ENCODE results near the gene REV1. TPM values are rescaled to one million over a fixed set of nuclear protein-coding genes. Genes with fewer than 3 reads are reported as not detected.
"Not testable (repeated sequence)": the region's sequence is repeated elsewhere in the genome, so short reads cannot be mapped to it uniquely, and the experiment has no call there.

Gene REV1
- total and polyA plus RNA-seq, 7 donors = 7.2 to 73.1 (median 41.7) TPM

- intact Hi-C loops (cut with DNase I) = no loop called here
- Histone ChIP-seq H3K4me1 (peaks cover 0 to 16% (median 13%) of the 10 kb centered on the region in 4 donors), H3K27me3 (no peaks in the 10 kb centered on the region), H3K4me3 (no peak overlapping the region), H3K36me3 (no peaks in the 10 kb centered on the region), H3K27ac (no peak overlapping the region), H3K9me3 (no peaks in the 10 kb centered on the region)
- no peak for DNase-seq
- WGBS, 2 donors = 85 to 91% methylated on average over 7 of the region's 7 CpGs
- TF ChIP-seq EP300 (IDR thresholded peaks at IDR 0.05) (no peak), POLR2AphosphoS5 (IDR thresholded peaks at IDR 0.05) (no peak), CTCF (IDR thresholded peaks at IDR 0.05) (no peak), POLR2A (IDR thresholded peaks at IDR 0.05) (no peak)
These were observed 18.4 kb upstream of the REV1 start for GRCh38 chr2:99507937-99508818.

- H3K4me1 ChIP-seq = no peaks in the 10 kb centered on the region
- no peaks in the 10 kb centered on the region for H3K27me3 ChIP-seq
- no peak overlapping the region for H3K27ac ChIP-seq
- intact Hi-C loops (cut with DNase I) = no loop called here
- H3K4me3 ChIP-seq = no peak overlapping the region
- TF ChIP-seq POLR2AphosphoS5 (IDR thresholded peaks at IDR 0.05) = no peak
- no peak for TF ChIP-seq EP300 (IDR thresholded peaks at IDR 0.05)
- no peak for TF ChIP-seq CTCF (IDR thresholded peaks at IDR 0.05)
- TF ChIP-seq POLR2A (IDR thresholded peaks at IDR 0.05) = no peak
- 54 to 56% methylated on average over 4 of the region's 4 CpGs for WGBS, 2 donors
- no peak for DNase-seq
- no peaks in the 10 kb centered on the region for H3K9me3 ChIP-seq
- H3K36me3 ChIP-seq = no peaks in the 10 kb centered on the region
These were observed 15.2 kb upstream of the REV1 start for GRCh38 chr2:99504844-99505584.

GRCh38 chr2:99503662-99504416 is 14.0 kb upstream of the REV1 start:
- H3K27ac ChIP-seq; H3K9me3 ChIP-seq; intact Hi-C loops (cut with DNase I); H3K4me1 ChIP-seq; H3K36me3 ChIP-seq; DNase-seq; H3K4me3 ChIP-seq; H3K27me3 ChIP-seq: not testable (repeated sequence)
- WGBS, 2 donors = 45 to 80% methylated on average over 8 of the region's 8 CpGs

GRCh38 chr2:99496021-99496420 is 6.2 kb upstream of the REV1 start:
- H3K36me3 ChIP-seq = no peaks in the 10 kb centered on the region
- no peak overlapping the region for H3K4me3 ChIP-seq
- TF ChIP-seq CTCF (IDR thresholded peaks at IDR 0.05) (no peak), POLR2A (IDR thresholded peaks at IDR 0.05) (no peak), EP300 (IDR thresholded peaks at IDR 0.05) (no peak), POLR2AphosphoS5 (IDR thresholded peaks at IDR 0.05) (no peak)
- WGBS, 2 donors = 23 to 67% methylated on average over 2 of the region's 2 CpGs
- H3K27ac ChIP-seq = no peak overlapping the region
- H3K4me1 ChIP-seq = peaks cover 0 to 4% (median 2%) of the 10 kb centered on the region in 4 donors
- intact Hi-C loops (cut with DNase I) = loop anchor here (10.0 kb wide), 1 partner anchor 341 kb away; the partner anchor contains the start of genes LIPT1 and TSGA10
- H3K27me3 ChIP-seq = no peaks in the 10 kb centered on the region
- DNase-seq = no peak
- H3K9me3 ChIP-seq = no peaks in the 10 kb centered on the region

Measured in sigmoid colon (tissue), 7 donors.